ENCODE data around the gene ABHD17C.

The ABHD17C gene

DNA sequence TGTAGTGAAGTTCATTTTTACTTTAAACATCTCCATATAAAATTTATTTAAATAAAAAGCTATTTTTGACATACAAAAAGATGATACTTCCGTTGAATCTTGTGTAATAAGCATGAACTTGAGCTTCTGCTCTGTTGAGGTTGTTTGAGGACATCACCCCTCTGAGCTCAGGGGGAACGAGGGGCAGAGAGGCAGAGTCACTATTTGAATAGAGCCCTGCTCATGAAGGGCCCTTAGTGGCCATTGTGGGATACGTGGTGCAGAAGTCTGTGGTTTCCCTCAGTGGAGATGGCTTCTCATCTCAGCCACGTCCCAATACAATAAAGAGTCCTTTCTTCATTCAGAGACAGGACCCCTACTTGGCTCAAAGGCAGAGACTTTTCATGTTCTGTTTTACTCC is 94.7 kb downstream of the ABHD17C start:
- no peak overlapping the region for H3K4me3 ChIP-seq
- DNase-seq (ENCODE audit: low spot score) = no peak
- TF ChIP-seq, protein P1, sequence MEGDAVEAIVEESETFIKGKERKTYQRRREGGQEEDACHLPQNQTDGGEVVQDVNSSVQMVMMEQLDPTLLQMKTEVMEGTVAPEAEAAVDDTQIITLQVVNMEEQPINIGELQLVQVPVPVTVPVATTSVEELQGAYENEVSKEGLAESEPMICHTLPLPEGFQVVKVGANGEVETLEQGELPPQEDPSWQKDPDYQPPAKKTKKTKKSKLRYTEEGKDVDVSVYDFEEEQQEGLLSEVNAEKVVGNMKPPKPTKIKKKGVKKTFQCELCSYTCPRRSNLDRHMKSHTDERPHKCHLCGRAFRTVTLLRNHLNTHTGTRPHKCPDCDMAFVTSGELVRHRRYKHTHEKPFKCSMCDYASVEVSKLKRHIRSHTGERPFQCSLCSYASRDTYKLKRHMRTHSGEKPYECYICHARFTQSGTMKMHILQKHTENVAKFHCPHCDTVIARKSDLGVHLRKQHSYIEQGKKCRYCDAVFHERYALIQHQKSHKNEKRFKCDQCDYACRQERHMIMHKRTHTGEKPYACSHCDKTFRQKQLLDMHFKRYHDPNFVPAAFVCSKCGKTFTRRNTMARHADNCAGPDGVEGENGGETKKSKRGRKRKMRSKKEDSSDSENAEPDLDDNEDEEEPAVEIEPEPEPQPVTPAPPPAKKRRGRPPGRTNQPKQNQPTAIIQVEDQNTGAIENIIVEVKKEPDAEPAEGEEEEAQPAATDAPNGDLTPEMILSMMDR (IDR thresholded peaks at IDR 0.05) = no peak
- no peak overlapping the region for H3K27ac ChIP-seq

DNA sequence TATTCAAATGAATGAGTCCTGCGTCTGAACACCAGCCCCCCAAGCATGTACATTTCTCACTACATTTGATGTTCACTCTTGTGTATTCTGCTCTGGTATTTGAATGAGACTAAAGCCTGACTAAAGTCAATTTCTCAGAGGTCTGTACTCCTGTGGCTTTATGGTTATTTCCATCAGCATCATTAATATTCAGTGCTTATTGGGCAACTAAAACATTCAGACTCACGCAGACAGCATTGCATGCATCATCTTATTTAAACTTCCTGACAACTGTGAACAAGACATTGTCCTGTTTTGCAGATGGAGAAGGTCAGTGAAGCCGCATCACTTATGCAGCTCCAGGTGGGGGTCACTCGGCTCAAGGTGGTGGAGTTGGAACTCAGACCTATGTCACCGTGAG is 95.1 kb downstream of the ABHD17C start:
- TF ChIP-seq, protein P1 (IDR thresholded peaks at IDR 0.05) = no peak
- no peak for DNase-seq (ENCODE audit: low spot score)
- H3K4me3 ChIP-seq = no peak overlapping the region

DNA sequence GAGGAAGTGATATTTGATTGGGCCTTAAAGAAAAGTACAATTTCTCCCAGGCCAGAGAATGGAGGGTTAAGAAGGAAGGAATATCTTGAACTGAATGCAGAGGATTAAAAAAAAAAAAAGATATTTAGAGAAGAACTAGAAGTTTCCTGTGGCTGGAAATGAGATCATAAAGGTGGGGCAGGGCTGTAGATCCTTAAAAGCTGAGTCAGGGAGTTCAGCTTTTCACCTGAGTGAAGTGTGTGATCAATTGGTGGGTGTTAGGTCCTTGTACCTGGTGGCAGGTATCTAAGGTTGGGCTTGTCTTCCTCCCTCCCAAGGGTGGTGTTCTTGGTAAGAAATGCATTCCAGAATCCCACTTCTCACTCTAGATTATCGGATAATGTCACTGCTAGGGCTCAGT is 95.9 kb downstream of the ABHD17C start:
- H3K27ac ChIP-seq = no peak overlapping the region
- no peak overlapping the region for H3K4me3 ChIP-seq
- DNase-seq (ENCODE audit: low spot score) = no peak
- TF ChIP-seq, protein P1 (IDR thresholded peaks at IDR 0.05) = no peak

More for the DNA sequence above, 95.1 kb downstream of the ABHD17C start:
- no peak overlapping the region for H3K27ac ChIP-seq

DNA sequence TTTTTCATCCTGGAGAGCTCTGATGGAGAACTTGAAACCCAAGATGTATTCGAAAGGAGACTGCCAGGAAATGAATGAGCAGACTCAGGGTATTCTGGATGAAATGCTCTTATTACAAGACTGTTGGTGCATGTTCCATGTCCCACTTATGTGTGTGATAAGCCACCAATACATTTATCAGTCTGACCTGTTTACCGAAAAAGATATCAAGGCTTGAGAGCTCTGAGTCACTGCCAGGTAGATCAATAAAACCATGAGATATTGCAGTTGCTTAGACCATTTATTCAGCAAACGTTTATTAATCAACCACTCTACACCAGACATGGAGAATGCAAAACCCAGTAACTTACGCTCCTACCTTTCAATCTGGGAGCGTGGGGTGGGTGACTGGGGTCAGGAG is 101.3 kb downstream of the ABHD17C start:
- Histone ChIP-seq H3K27ac (no peak overlapping the region), H3K4me3 (no peak overlapping the region)
- TF ChIP-seq, protein P1 (IDR thresholded peaks at IDR 0.05) = no peak
- no peak for DNase-seq (ENCODE audit: low spot score)

DNA sequence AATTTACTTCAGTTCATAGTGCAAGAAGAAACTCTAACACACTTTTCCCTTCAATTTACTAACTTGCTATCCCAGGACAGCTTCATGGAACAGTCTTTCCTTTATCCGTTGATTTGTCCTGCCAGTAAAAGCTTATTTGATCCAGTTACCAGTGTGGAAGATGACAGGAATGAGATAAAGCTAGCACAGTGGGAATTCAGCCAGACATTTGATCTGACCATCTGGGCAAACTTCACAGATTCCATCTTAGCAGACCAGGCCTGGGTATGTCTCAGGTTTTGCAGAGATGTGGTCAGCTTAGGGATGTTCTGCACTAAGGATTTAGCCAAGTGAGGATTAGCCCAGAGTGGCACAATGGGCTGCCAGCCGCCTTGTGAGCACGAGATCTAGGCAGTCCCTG is 103.8 kb downstream of the ABHD17C start:
- no peak for DNase-seq (ENCODE audit: low spot score)
- TF ChIP-seq, protein P1 (IDR thresholded peaks at IDR 0.05) = no peak
- H3K4me3 ChIP-seq = no peak overlapping the region
- no peak overlapping the region for H3K27ac ChIP-seq

DNA sequence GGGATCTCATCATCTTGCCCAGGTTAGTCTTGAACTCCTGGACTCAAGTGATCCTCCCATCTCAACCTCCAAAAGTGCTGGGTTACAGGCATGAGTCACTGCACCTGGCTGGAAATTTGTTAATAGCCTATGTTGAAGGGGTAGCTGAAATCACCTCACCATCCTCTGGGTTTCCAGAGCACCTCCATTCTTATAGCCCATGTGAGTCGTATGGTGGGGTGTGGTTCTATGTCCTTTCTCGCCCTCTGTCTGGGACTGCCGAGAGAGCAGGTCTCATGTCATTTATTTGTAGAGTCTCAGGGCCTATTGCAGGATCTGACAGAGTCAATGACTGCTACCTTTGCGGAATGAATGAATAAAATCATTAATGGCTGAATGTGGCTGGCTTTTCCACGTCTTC is 105.0 kb downstream of the ABHD17C start:
- TF ChIP-seq, protein P1 (IDR thresholded peaks at IDR 0.05) = no peak
- no peak for DNase-seq (ENCODE audit: low spot score)
- Histone ChIP-seq H3K27ac (no peak overlapping the region), H3K4me3 (no peak overlapping the region)

DNA sequence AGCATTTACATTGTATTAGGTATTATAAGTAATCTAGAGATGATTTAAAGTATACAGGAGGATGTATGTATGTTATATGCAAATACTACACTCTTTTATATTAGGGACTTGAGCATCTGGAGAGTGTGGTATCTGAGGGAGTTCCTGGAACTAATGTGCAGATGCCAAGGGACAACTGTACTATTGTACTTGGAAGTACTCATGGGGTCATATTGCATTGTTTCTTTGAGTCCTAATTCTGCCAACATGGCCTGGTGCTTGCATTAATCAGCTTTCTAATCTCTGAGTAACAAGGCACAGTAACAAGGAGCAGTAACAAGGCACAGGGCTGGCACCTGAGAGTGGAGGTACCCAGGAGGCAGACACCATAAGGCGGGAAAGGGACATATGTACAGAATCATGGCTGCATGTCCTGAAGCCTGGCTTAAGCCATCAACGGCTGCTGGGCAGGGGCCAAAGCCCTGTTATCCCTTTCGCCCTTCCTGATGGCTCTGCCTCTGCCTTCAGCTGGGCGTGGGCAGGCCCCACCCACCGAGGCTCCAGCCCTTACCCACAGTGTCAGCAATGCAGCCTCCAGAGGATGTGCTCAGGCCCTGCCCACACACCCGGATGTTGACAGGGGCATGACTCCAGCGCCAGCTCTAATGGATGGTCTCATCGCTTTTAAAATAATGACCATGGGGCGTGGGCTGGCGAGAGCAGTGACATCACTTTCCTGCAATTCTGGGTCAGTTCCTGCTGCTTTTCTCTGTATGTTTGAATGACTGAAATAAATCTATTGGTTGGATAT is 107.0 kb downstream of the ABHD17C start:
- no peak overlapping the region for H3K27ac ChIP-seq
- DNase-seq (ENCODE audit: low spot score) = no peak
- TF ChIP-seq, protein P1 (IDR thresholded peaks at IDR 0.05) = no peak
- no peak overlapping the region for H3K4me3 ChIP-seq
